AG08395 (cell line): ENCODE measurements around the gene STRN.
"Not testable (repeated sequence)": the region's sequence is repeated elsewhere in the genome, so short reads cannot be mapped to it uniquely, and the experiment has no call there.

Experiments
- DNase-seq: peaks from one replicate; pipeline ENCODE4 v3.0.0; 2012; ENCODE audit warnings: mixed read lengths, low spot score

Gene STRN

GRCh38 chr2:36834731-36835524 is 131.4 kb downstream of the STRN start:
- no peak for DNase-seq

DNA sequence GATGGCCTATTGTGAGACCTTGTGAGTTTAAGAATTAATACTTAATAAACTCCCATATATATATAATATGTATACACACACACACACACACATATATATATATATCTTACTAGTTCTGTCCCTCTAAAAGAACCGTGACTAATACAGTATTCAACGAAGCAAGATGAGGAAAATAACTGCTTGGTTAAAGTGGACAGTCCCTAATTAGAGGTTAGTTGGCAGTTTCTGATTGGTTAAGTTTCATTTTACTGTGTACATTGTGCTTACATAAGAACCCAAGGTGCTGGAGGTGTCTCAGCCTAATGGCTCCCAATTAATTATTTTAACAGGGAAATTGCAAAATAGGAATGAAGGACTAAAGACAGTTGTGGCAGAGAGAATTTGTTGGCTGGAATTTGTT is 132.1 kb downstream of the STRN start:
- no peak for DNase-seq

- no peak for DNase-seq
These were observed 135.2 kb downstream of the STRN start for GRCh38 chr2:36831185-36831584.

GRCh38 chr2:36824683-36825082 is 141.7 kb downstream of the STRN start:
- not testable (repeated sequence) for DNase-seq

- DNase-seq = no peak
These were observed 142.1 kb downstream of the STRN start for GRCh38 chr2:36824273-36824672.

DNA sequence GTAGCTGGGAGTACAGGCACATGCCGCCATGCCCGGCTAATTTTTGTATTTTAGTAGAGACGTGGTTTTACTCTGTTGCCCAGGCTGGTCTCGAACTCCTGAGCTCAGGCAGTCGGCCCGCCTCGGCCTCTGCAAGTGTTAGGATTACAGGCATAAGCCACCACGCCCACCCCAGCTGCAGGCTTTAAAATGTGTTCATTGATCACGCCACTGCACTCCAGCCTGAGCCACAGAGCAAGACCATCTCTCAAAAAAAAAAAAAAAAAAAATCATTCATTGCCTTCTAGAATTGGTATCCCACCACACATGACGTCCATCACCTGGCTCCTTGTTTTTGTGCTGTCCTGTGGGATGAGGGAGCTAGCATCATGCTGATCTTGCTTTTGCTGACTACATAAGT is 142.5 kb downstream of the STRN start:
- no peak for DNase-seq

GRCh38 chr2:36820942-36821605 is 145.3 kb downstream of the STRN start:
- DNase-seq = no peak

DNA sequence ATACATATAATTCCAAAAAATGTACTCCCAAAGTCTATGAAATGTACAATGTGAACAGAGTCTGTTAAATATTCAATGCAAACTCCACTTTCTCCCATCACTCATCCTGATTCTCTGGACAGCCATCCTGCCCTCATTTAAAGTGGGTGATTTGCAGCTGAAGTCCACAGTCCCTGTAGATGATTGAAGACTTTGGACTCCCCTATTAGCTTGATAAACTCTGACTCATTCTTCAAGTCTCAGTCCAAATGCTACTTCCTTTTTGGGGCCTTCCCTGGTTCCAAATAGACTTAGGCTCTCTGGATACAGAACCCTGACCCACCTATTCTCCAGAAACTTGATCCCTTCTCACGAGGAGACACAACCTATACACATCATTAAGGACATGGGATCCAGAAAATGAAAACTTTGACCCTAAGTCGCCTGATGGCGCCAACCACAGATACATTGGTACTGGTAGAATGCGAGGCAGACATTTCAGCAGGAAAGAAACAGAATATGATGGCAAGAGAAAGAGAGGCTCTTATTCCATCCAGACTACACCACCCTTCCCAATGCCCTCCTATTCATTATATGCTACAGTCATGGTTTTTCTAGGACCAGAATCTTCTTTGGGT is 147.1 kb downstream of the STRN start:
- DNase-seq = no peak

- no peak for DNase-seq
These were observed 147.8 kb downstream of the STRN start for GRCh38 chr2:36818542-36818941.

- no peak for DNase-seq
These were observed 154.1 kb downstream of the STRN start for GRCh38 chr2:36812196-36812595.

DNA sequence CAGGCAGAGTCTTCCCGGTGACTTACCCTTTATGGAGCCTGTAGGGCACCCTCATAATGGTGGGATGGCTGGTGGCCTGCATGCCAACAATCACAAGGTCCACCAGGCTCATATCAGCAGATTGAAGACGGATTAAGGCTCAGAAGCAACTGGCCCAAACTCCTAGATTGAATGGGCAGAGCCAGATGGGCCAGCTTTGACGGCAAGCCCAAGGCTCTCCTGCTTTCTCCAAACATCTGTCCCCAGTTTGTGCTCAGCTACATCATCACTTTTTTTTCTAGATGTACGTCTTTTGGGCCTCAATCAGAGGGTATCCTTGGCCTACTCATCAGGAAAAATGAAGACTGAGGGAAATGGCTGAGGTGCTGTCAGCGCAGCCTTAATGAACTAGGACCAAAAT is 155.3 kb downstream of the STRN start:
- DNase-seq = no peak

- DNase-seq = no peak
These were observed 157.3 kb downstream of the STRN start for GRCh38 chr2:36809069-36809445.

GRCh38 chr2:36808386-36809068 is 157.8 kb downstream of the STRN start:
- DNase-seq = no peak

GRCh38 chr2:36807223-36807886 is 159.0 kb downstream of the STRN start:
- DNase-seq = no peak

DNA sequence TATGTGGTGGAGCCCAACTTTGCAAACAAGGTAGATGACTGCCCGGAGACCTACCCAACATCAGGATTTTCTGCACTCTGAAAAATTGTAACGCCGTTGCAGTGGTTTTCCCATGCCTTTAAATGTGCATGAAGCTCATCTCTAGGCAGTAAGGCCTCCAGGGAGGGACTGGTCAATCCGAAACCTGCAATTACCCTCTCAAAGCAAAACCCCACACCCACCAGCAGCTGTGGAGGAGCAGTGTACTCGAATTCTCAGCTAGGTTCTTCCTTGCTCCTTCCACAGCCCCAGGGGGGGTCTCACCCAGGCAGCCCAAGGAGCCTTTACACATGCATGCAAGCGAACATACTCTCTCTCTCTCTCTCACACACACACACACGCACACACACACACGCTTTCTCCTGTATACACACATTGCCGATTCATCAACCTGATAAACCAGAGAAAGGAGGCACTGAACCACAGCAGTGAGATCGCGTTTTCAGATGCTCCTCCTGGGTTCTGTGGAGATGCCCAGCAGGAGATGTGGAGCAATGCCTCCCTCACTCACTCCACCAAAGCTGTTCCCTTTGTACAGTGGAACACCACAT is 160.6 kb downstream of the STRN start:
- DNase-seq = no peak

- DNase-seq = no peak
These were observed 163.4 kb downstream of the STRN start for GRCh38 chr2:36802952-36803351.

DNA sequence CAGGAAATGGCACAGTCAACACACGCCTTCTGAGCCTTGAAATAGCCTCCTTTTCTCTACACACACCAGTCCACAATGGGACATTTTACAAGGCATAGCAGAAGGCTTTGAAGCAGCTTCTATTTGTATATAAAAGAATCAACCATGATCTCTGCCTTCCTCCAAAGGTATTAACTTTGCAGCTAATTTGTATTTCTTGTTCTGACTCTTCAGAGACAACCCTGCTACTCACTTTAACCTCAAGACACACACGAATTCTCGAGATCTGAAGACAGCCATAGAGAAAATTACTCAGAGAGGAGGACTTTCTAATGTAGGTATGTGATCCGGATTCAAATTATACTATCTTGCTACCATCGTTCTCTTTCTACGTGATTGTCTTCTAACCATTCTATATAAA is 165.2 kb downstream of the STRN start:
- no peak for DNase-seq

GRCh38 chr2:36800381-36800780 is 166.0 kb downstream of the STRN start:
- no peak for DNase-seq

DNA sequence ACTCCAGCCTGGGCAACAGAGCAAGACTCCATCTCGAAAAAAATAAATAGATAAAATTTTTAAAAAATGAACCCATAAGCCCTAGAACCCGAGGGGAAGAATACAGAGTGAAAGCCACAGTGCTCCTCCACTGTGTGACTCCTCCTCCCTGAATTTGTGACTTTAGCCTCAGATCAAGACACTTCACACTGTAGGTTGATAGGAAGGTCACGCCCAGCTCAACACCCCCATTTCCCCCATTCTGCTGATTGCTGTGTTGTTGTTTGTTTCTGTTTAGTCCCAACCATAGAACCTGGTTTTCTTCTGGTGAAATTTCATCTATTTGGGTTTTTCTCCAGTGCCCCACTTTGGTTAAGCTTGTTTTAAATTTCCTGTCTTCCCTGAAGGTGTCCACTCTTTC is 167.6 kb downstream of the STRN start:
- no peak for DNase-seq

DNA sequence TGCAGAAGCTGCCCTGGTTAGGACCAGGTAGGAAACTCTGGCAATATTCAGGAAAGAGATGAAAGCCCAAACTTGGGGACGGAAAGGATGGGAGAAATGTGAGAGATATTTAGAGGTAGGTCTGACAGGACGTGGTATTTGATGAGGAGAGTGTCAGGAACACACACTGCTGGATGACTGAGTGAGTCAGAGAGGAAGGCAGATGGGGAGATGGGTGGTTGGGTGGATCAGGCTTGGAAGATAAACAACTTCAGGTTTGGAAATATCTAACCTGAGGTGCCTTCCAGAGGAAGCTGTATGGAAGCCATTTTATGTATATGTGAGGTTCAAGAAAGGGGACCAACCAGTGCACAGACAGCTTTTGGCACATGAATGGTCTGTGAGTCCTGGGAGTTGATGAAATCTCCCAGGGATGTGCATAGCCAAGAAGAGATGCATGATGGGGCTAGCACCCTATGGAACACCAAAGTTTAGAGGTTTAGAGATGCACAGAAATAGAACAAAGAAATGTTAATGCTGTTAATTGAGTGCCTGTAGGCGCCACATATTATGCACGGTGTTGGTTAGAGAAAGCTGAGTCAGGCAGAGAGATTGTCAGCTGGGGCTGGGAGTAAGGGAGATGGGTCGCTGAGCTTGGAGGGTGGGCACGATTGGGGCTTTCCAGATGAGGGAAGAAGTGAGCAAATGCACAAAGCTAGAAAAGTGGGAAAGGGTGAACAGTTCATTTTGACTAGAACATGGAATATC is 168.8 kb downstream of the STRN start:
- peak; percentile 35 for DNase-seq
